Measurements from ENCODE around the gene DDX52.

- TF ChIP-seq, protein P1, sequence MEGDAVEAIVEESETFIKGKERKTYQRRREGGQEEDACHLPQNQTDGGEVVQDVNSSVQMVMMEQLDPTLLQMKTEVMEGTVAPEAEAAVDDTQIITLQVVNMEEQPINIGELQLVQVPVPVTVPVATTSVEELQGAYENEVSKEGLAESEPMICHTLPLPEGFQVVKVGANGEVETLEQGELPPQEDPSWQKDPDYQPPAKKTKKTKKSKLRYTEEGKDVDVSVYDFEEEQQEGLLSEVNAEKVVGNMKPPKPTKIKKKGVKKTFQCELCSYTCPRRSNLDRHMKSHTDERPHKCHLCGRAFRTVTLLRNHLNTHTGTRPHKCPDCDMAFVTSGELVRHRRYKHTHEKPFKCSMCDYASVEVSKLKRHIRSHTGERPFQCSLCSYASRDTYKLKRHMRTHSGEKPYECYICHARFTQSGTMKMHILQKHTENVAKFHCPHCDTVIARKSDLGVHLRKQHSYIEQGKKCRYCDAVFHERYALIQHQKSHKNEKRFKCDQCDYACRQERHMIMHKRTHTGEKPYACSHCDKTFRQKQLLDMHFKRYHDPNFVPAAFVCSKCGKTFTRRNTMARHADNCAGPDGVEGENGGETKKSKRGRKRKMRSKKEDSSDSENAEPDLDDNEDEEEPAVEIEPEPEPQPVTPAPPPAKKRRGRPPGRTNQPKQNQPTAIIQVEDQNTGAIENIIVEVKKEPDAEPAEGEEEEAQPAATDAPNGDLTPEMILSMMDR (IDR thresholded peaks at IDR 0.05), result no peak
- no peak for TF ChIP-seq POLR2A (IDR thresholded peaks at IDR 0.05)
These were observed 29.4 kb upstream of the DDX52 start for GRCh38 chr17:37672548-37673078.

Measured in Peyer's patch (tissue), 4 donors.